GM23248 (cell line): Measurements from ENCODE around the gene PRR29.

ENCODE experiments used
- EZH2 ChIP-seq: fragments of 200-600 bp; sonication (generic); IDR thresholded peaks from 2 replicates; pipeline ENCODE4 v1.6.1; 2018; ENCODE audit warnings: antibody characterized with exemption, mild to moderate bottlenecking; ENCODE audit not compliant: insufficient read depth, poor library complexity, severe bottlenecking
- EZH2phosphoT487 ChIP-seq: fragments of 200-600 bp; sonication (generic); IDR thresholded peaks from 2 replicates; pipeline ENCODE4 v1.6.1; 2018; ENCODE audit warnings: antibody characterized with exemption, moderate library complexity, mild to moderate bottlenecking, low read depth; ENCODE audit not compliant: insufficient read depth

DNA sequence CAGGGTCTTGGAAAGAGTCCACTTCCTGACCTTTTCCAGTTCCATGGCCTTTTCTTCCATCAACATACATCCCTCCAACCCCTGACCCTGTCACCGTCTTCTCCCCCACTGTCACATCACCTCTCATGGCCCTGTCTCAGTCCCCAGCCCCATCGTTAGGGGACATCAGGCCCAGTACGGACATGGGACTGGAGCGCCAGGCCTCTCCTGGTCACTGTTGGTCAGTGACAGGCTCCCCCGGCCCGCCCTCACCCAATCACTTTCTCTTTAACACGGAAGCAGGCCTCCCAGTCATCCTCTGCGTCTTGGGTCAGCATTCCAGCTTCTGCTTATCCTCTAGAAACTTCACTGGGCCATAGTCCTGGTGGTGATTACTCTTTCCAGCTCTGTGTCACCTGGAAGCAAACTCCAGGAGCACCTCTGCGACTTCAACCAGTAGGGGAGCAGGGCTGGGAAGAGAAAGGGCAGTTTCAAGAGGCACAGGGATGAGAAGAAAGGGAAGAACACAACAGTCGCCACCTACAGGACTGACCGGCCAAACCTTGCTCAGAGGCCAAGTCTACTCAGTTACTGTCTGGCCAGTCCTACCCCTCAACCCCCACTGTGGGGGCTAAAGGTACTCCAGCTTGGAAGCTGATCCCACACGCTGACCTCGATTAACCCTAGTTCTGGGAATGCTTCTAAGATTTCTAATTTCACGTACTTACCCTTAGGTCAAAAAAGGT, 38.2 kb downstream of the PRR29 start:
- TF ChIP-seq EZH2phosphoT487 (no peak), EZH2 (no peak)
